MM.1S (cell line): ENCODE measurements around the gene EXOC4.

Experiments
- DNase-seq: peaks from one replicate; pipeline ENCODE4 v3.0.0-alpha.2; 2015
- H2AFZ ChIP-seq: fragments of 300-600 bp; sonication (generic); 2 replicates; pipeline ENCODE4 v1.6.0; 2016; ENCODE audit warnings: antibody characterized with exemption, low read length
- H3F3A ChIP-seq: fragments of 300-600 bp; sonication (generic); 2 replicates; pipeline ENCODE4 v1.6.1; 2016; ENCODE audit warnings: mild to moderate bottlenecking, antibody characterized with exemption, low read length, moderate library complexity, mixed read lengths; ENCODE audit not compliant: insufficient read depth
- H3K27ac ChIP-seq: fragments of 300-600 bp; sonication (generic); 2 replicates; pipeline ENCODE4 v1.5.1; 2016; ENCODE audit warnings: mild to moderate bottlenecking, low read length
- H3K27me3 ChIP-seq: fragments of 300-600 bp; sonication (generic); replicated peaks from 2 replicates; pipeline ENCODE4 v1.6.0; 2016; ENCODE audit warnings: low read length; ENCODE audit not compliant: insufficient read depth
- H3K36me3 ChIP-seq: fragments of 300-600 bp; sonication (generic); replicated peaks from 2 replicates; pipeline ENCODE4 v1.6.1; 2016; ENCODE audit warnings: mild to moderate bottlenecking, low read length, mixed read lengths; ENCODE audit not compliant: insufficient read depth
- H3K4me1 ChIP-seq: fragments of 300-600 bp; sonication (generic); 2 replicates; pipeline ENCODE4 v1.6.1; 2016; ENCODE audit warnings: low read length, mixed read lengths
- H3K4me2 ChIP-seq: fragments of 300-600 bp; sonication (generic); 2 replicates; pipeline ENCODE4 v1.6.0; 2016; ENCODE audit warnings: low read depth, low read length
- H3K4me3 ChIP-seq: fragments of 300-600 bp; sonication (generic); 2 replicates; pipeline ENCODE4 v1.5.1; 2016; ENCODE audit warnings: low read length, mixed read lengths
- H3K79me2 ChIP-seq: fragments of 300-600 bp; sonication (generic); 2 replicates; pipeline ENCODE4 v1.6.1; 2016; ENCODE audit warnings: mixed run types, low read length, mixed read lengths
- H3K9ac ChIP-seq: fragments of 300-600 bp; sonication (generic); 2 replicates; pipeline ENCODE4 v1.6.1; 2016; ENCODE audit warnings: low read length, mixed read lengths
- H3K9me2 ChIP-seq: fragments of 300-600 bp; sonication (generic); replicated peaks from 2 replicates; pipeline ENCODE4 v1.6.1; 2016; ENCODE audit warnings: mild to moderate bottlenecking, low read length, mixed read lengths; ENCODE audit not compliant: insufficient read depth
- H3K9me3 ChIP-seq: fragments of 300-600 bp; sonication (generic); replicated peaks from 2 replicates; pipeline ENCODE4 v1.6.1; 2016; ENCODE audit warnings: mild to moderate bottlenecking, low read length, mixed read lengths; ENCODE audit not compliant: insufficient read depth
- H4K20me1 ChIP-seq: fragments of 300-600 bp; sonication (generic); 2 replicates; pipeline ENCODE4 v1.6.1; 2016; ENCODE audit warnings: mild to moderate bottlenecking, low read length, moderate library complexity, mixed read lengths; ENCODE audit not compliant: insufficient read depth
- CTCF ChIP-seq: fragments of 300-600 bp; sonication (generic); IDR thresholded peaks from 2 replicates; pipeline ENCODE4 v1.5.1; 2016; ENCODE audit warnings: antibody characterized with exemption, low read length, mixed read lengths
- EZH2 ChIP-seq: fragments of 300-600 bp; sonication (generic); optimal IDR thresholded peaks from 2 replicates; pipeline ENCODE3; 2017; ENCODE audit warnings: low read depth, mild to moderate bottlenecking, antibody characterized with exemption, low read length, mixed read lengths
- EZH2phosphoT487 ChIP-seq: fragments of 300-600 bp; sonication (generic); IDR thresholded peaks from 2 replicates; pipeline ENCODE4 v1.6.1; 2018; ENCODE audit warnings: antibody characterized with exemption, low read length

EXOC4 gene

GRCh38 chr7:134022286-134022911 is 769.5 kb downstream of the EXOC4 start:
- Histone ChIP-seq H3K27me3 (no peaks in the 10 kb centered on the region), H3K9me3 (no peaks in the 10 kb centered on the region), H3K79me2 (no peaks in the 10 kb centered on the region), H3K9ac (no peak overlapping the region), H3K4me1 (0 out of 2 replicates have a peak, but pooled peaks cover 5% of the 10 kb centered on the region), H3F3A (no peaks in the 10 kb centered on the region), H3K36me3 (no peaks in the 10 kb centered on the region), H3K4me2 (no peak overlapping the region), H3K27ac (no peak overlapping the region), H2AFZ (no peak overlapping the region), H3K4me3 (no peak overlapping the region), H4K20me1 (no peaks in the 10 kb centered on the region), H3K9me2 (no peaks in the 10 kb centered on the region)
- TF ChIP-seq EZH2 (no peak), CTCF (no peak), EZH2phosphoT487 (no peak)
- no peak for DNase-seq

- Histone ChIP-seq H3F3A (no peaks in the 10 kb centered on the region), H3K27ac (no peak overlapping the region), H3K4me3 (no peak overlapping the region), H3K79me2 (no peaks in the 10 kb centered on the region), H4K20me1 (no peaks in the 10 kb centered on the region), H2AFZ (no peak overlapping the region), H3K4me2 (no peak overlapping the region), H3K36me3 (no peaks in the 10 kb centered on the region), H3K27me3 (no peaks in the 10 kb centered on the region), H3K9me2 (no peaks in the 10 kb centered on the region), H3K4me1 (0 out of 2 replicates have a peak, but pooled peaks cover 5% of the 10 kb centered on the region), H3K9ac (no peak overlapping the region), H3K9me3 (no peaks in the 10 kb centered on the region)
- DNase-seq, result no peak
- no peak for TF ChIP-seq CTCF
- TF ChIP-seq EZH2phosphoT487, result no peak
- TF ChIP-seq EZH2, result no peak
Measured at GRCh38 chr7:134024739-134025138, 771.9 kb downstream of the EXOC4 start.

- Histone ChIP-seq H3K4me1 (peaks cover 27% of the 10 kb centered on the region), H3K9ac (no peak overlapping the region), H3K27me3 (no peaks in the 10 kb centered on the region), H3K79me2 (no peaks in the 10 kb centered on the region), H3K4me2 (no peak overlapping the region), H3K36me3 (no peaks in the 10 kb centered on the region), H3K4me3 (no peak overlapping the region), H3K27ac (no peak overlapping the region), H4K20me1 (no peaks in the 10 kb centered on the region), H3F3A (no peaks in the 10 kb centered on the region), H3K9me3 (no peaks in the 10 kb centered on the region), H3K9me2 (no peaks in the 10 kb centered on the region), H2AFZ (no peak overlapping the region)
- no peak for DNase-seq
- no peak for TF ChIP-seq EZH2
- no peak for TF ChIP-seq CTCF
- no peak for TF ChIP-seq EZH2phosphoT487
Measured at GRCh38 chr7:134028853-134029252, 776.0 kb downstream of the EXOC4 start.
